GM12864 (cell line): ENCODE results near the gene SLIT1.

Experiments used
- DNase-seq: peaks from one replicate; pipeline ENCODE4 v3.0.0-alpha.2; 2011; ENCODE audit warnings: low read depth
- H3K4me3 ChIP-seq: 2 replicates; pipeline ENCODE4 v1.5.1; 2011; ENCODE audit warnings: mild to moderate bottlenecking, low read depth, low read length, control low read depth
- CTCF ChIP-seq: IDR thresholded peaks from 2 replicates; pipeline ENCODE4 v1.5.1; 2011; ENCODE audit warnings: low read depth, mild to moderate bottlenecking, moderate library complexity, low read length, control low read depth, inconsistent platforms; ENCODE audit errors: missing control alignments

Gene SLIT1

GRCh38 chr10:97097084-97097433 is 88.7 kb downstream of the SLIT1 start:
- DNase-seq: no peak
- no peak overlapping the region for H3K4me3 ChIP-seq
- no peak for TF ChIP-seq CTCF

GRCh38 chr10:97096261-97097083 is 89.3 kb downstream of the SLIT1 start:
- H3K4me3 ChIP-seq: no peak overlapping the region
- no peak for TF ChIP-seq CTCF
- no peak for DNase-seq

GRCh38 chr10:97095701-97096260 is 90.0 kb downstream of the SLIT1 start:
- no peak for TF ChIP-seq CTCF
- DNase-seq: no peak
- no peak overlapping the region for H3K4me3 ChIP-seq

- no peak for DNase-seq
- no peak for TF ChIP-seq CTCF
- H3K4me3 ChIP-seq: no peak overlapping the region
Measured at GRCh38 chr10:97090644-97091043, 95.1 kb downstream of the SLIT1 start.

GRCh38 chr10:97090035-97090434 is 95.7 kb downstream of the SLIT1 start:
- no peak for DNase-seq
- H3K4me3 ChIP-seq: no peak overlapping the region
- TF ChIP-seq CTCF: no peak

- TF ChIP-seq CTCF: no peak
- no peak for DNase-seq
- H3K4me3 ChIP-seq: no peak overlapping the region
Measured at GRCh38 chr10:97089209-97089870, 96.4 kb downstream of the SLIT1 start.
